ENCODE results near the gene ULK4. TPM values are rescaled to one million over a fixed set of nuclear protein-coding genes. Genes with fewer than 3 reads are reported as not detected.

Gene ULK4
- polyA plus RNA-seq, 1 donor from 2014 or later, result 7.2 TPM

DNA sequence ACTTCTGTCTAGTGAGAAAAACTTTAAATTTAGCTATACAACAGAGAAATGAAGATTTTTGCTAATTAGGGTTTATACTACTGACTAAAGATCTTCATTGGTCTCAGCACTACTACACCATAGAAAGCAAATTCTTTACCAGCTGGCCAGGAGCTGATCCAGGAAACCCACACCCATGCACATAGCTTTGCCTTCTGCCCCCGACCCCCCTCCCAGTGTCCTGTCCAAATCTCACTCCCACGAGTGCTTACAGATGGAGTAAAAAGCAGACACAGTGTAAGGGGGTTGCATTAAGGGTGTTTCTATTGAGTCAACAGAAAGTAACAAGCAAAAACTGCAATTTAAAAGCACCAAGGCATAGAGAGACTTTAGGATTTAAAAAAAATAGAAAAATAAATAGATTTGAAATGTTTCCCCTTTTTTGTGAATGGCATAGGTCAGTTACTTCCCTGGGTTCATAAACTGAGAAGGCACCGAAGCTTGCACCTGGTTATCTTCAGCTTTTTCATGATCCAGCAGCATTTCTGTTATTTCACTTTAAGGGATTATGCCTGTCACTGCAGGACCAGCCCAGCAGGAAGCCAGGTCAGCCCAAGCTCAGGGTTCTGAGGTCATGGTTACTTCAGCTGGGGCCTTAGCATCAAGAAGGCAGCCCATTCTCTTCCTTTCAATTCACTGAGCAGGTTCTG lies 638.3 kb downstream of the ULK4 start:
- Histone ChIP-seq H3K27me3 (ENCODE audit: insufficient read depth, low read depth, low read length) (no peaks in the 10 kb centered on the region), H3K4me3 (ENCODE audit: low read length) (no peak overlapping the region), H3K9me3 (ENCODE audit: low read length) (no peaks in the 10 kb centered on the region), H3K27ac (ENCODE audit: low read length) (no peak overlapping the region), H2AFZ (ENCODE audit: low read depth, low read length) (no peak overlapping the region), H3K79me2 (replicated peaks; ENCODE audit: insufficient read depth, low read length) (no peaks in the 10 kb centered on the region), H3F3A (ENCODE audit: insufficient read depth, low read length, poor library complexity, severe bottlenecking) (no peaks in the 10 kb centered on the region), H3K36me3 (ENCODE audit: insufficient read depth, low read length) (no peaks in the 10 kb centered on the region), H4K20me1 (ENCODE audit: insufficient read depth) (no peaks in the 10 kb centered on the region), H3K4me2 (ENCODE audit: low read length) (no peak overlapping the region), H3K9ac (ENCODE audit: low read length) (no peak overlapping the region), H3K9me2 (ENCODE audit: insufficient read depth, low read length) (no peaks in the 10 kb centered on the region)
- TF ChIP-seq RAD21 (conservative IDR thresholded peaks at IDR 0.05) (no peak), POLR2AphosphoS5 (IDR thresholded peaks at IDR 0.05) (no peak), EP300 (conservative IDR thresholded peaks at IDR 0.05; ENCODE audit: poor library complexity, severe bottlenecking) (no peak), SMC3 (conservative IDR thresholded peaks at IDR 0.05; ENCODE audit: poor library complexity) (no peak), MXI1 (conservative IDR thresholded peaks at IDR 0.05; ENCODE audit: poor library complexity, severe bottlenecking) (no peak), EZH2 (IDR thresholded peaks at IDR 0.05; ENCODE audit: borderline replicate concordance, insufficient read depth, low read length, poor library complexity, severe bottlenecking) (no peak), TAF1 (IDR thresholded peaks at IDR 0.05; ENCODE audit: low read depth) (no peak)
- TF ChIP-seq, protein P1, sequence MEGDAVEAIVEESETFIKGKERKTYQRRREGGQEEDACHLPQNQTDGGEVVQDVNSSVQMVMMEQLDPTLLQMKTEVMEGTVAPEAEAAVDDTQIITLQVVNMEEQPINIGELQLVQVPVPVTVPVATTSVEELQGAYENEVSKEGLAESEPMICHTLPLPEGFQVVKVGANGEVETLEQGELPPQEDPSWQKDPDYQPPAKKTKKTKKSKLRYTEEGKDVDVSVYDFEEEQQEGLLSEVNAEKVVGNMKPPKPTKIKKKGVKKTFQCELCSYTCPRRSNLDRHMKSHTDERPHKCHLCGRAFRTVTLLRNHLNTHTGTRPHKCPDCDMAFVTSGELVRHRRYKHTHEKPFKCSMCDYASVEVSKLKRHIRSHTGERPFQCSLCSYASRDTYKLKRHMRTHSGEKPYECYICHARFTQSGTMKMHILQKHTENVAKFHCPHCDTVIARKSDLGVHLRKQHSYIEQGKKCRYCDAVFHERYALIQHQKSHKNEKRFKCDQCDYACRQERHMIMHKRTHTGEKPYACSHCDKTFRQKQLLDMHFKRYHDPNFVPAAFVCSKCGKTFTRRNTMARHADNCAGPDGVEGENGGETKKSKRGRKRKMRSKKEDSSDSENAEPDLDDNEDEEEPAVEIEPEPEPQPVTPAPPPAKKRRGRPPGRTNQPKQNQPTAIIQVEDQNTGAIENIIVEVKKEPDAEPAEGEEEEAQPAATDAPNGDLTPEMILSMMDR (IDR thresholded peaks at IDR 0.05; ENCODE audit: poor library complexity, severe bottlenecking), result no peak
- TF ChIP-seq, protein P2, sequence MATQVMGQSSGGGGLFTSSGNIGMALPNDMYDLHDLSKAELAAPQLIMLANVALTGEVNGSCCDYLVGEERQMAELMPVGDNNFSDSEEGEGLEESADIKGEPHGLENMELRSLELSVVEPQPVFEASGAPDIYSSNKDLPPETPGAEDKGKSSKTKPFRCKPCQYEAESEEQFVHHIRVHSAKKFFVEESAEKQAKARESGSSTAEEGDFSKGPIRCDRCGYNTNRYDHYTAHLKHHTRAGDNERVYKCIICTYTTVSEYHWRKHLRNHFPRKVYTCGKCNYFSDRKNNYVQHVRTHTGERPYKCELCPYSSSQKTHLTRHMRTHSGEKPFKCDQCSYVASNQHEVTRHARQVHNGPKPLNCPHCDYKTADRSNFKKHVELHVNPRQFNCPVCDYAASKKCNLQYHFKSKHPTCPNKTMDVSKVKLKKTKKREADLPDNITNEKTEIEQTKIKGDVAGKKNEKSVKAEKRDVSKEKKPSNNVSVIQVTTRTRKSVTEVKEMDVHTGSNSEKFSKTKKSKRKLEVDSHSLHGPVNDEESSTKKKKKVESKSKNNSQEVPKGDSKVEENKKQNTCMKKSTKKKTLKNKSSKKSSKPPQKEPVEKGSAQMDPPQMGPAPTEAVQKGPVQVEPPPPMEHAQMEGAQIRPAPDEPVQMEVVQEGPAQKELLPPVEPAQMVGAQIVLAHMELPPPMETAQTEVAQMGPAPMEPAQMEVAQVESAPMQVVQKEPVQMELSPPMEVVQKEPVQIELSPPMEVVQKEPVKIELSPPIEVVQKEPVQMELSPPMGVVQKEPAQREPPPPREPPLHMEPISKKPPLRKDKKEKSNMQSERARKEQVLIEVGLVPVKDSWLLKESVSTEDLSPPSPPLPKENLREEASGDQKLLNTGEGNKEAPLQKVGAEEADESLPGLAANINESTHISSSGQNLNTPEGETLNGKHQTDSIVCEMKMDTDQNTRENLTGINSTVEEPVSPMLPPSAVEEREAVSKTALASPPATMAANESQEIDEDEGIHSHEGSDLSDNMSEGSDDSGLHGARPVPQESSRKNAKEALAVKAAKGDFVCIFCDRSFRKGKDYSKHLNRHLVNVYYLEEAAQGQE (IDR thresholded peaks at IDR 0.05; ENCODE audit: borderline replicate concordance), result no peak

GRCh38 chr3:41321642-41321980 lies 640.3 kb downstream of the ULK4 start:
- no peaks in the 10 kb centered on the region for H3F3A ChIP-seq (ENCODE audit: insufficient read depth, low read length, poor library complexity, severe bottlenecking)
- no peak overlapping the region for H2AFZ ChIP-seq (ENCODE audit: low read depth, low read length)
- H4K20me1 ChIP-seq (ENCODE audit: insufficient read depth), result no peaks in the 10 kb centered on the region
- no peaks in the 10 kb centered on the region for H3K36me3 ChIP-seq (ENCODE audit: insufficient read depth, low read length)
- H3K79me2 ChIP-seq (replicated peaks; ENCODE audit: insufficient read depth, low read length), result no peaks in the 10 kb centered on the region
- no peaks in the 10 kb centered on the region for H3K9me2 ChIP-seq (ENCODE audit: insufficient read depth, low read length)
- no peak overlapping the region for H3K4me2 ChIP-seq (ENCODE audit: low read length)
- TF ChIP-seq POLR2AphosphoS5 (IDR thresholded peaks at IDR 0.05), result no peak
- TF ChIP-seq MXI1 (conservative IDR thresholded peaks at IDR 0.05; ENCODE audit: poor library complexity, severe bottlenecking), result no peak
- TF ChIP-seq RAD21 (conservative IDR thresholded peaks at IDR 0.05), result no peak
- no peak for TF ChIP-seq TAF1 (IDR thresholded peaks at IDR 0.05; ENCODE audit: low read depth)
- TF ChIP-seq EP300 (conservative IDR thresholded peaks at IDR 0.05; ENCODE audit: poor library complexity, severe bottlenecking), result no peak
- no peak for TF ChIP-seq SMC3 (conservative IDR thresholded peaks at IDR 0.05; ENCODE audit: poor library complexity)
- TF ChIP-seq EZH2 (IDR thresholded peaks at IDR 0.05; ENCODE audit: borderline replicate concordance, insufficient read depth, low read length, poor library complexity, severe bottlenecking), result no peak
- TF ChIP-seq, protein P2 (IDR thresholded peaks at IDR 0.05; ENCODE audit: borderline replicate concordance), result no peak
- TF ChIP-seq, protein P1 (IDR thresholded peaks at IDR 0.05; ENCODE audit: poor library complexity, severe bottlenecking), result no peak
- H3K4me3 ChIP-seq (ENCODE audit: low read length), result no peak overlapping the region
- no peak overlapping the region for H3K27ac ChIP-seq (ENCODE audit: low read length)
- no peaks in the 10 kb centered on the region for H3K9me3 ChIP-seq (ENCODE audit: low read length)
- H3K9ac ChIP-seq (ENCODE audit: low read length), result no peak overlapping the region
- H3K27me3 ChIP-seq (ENCODE audit: insufficient read depth, low read depth, low read length), result no peaks in the 10 kb centered on the region

All from neural cell (in vitro differentiated cells).